Measurements from ENCODE around the gene GATAD2B. TPM values are rescaled to one million over a fixed set of nuclear protein-coding genes. Genes with fewer than 3 reads are reported as not detected.
"Not testable (repeated sequence)": the region's sequence is repeated elsewhere in the genome, so short reads cannot be mapped to it uniquely, and the experiment has no call there.

The GATAD2B gene
- total and polyA plus RNA-seq, 8 donors: 2.7 to 26.3 (median 16.0) TPM

- no peak for DNase-seq
- peak overlapping the region in 1 of 5 donors; percentile 28 for H3K27ac ChIP-seq
- H3K4me1 ChIP-seq: peaks cover 0 to 10% (median 4%) of the 10 kb centered on the region in 4 donors
- WGBS, 5 donors: 85 to 95% (median 92%) methylated on average over 3 of the region's 3 CpGs
- H3K9me3 ChIP-seq: no peaks in the 10 kb centered on the region
- H3K27me3 ChIP-seq: no peaks in the 10 kb centered on the region
- intact Hi-C loops (cut with DNase I; ENCODE audit: low total_unique reads): no loop called here
- H3K4me3 ChIP-seq: no peak overlapping the region
- TF ChIP-seq EP300 (IDR thresholded peaks at IDR 0.05) (no peak), POLR2AphosphoS5 (IDR thresholded peaks at IDR 0.05) (no peak), CTCF (IDR thresholded peaks at IDR 0.05) (no peak), POLR2A (IDR thresholded peaks at IDR 0.05) (no peak)
- peaks cover 0 to 3% (median 0%) of the 10 kb centered on the region in 4 donors for H3K36me3 ChIP-seq
These were observed 81.2 kb downstream of the GATAD2B start for GRCh38 chr1:153841463-153841994.

- 75 to 94% (median 90%) methylated on average over 14 of the region's 14 CpGs for WGBS, 5 donors
- DNase-seq; intact Hi-C loops (cut with DNase I; ENCODE audit: low total_unique reads); H3K4me3 ChIP-seq; H3K36me3 ChIP-seq; H3K9me3 ChIP-seq; H3K4me1 ChIP-seq; H3K27me3 ChIP-seq; H3K27ac ChIP-seq: not testable (repeated sequence)
These were observed 82.0 kb downstream of the GATAD2B start for GRCh38 chr1:153840774-153841173.

GRCh38 chr1:153833968-153834367 lies 88.8 kb downstream of the GATAD2B start:
- H3K4me3 ChIP-seq; H3K36me3 ChIP-seq; H3K9me3 ChIP-seq; intact Hi-C loops (cut with DNase I; ENCODE audit: low total_unique reads); H3K4me1 ChIP-seq; H3K27ac ChIP-seq; H3K27me3 ChIP-seq; DNase-seq: not testable (repeated sequence)
- WGBS, 5 donors: 94 to 96% (median 94%) methylated on average over 8 of the region's 8 CpGs

- no peak for TF ChIP-seq POLR2AphosphoS5 (IDR thresholded peaks at IDR 0.05)
- TF ChIP-seq CTCF (IDR thresholded peaks at IDR 0.05): no peak
- no peak for TF ChIP-seq POLR2A (IDR thresholded peaks at IDR 0.05)
- TF ChIP-seq EP300 (IDR thresholded peaks at IDR 0.05): no peak
- Histone ChIP-seq H3K27me3 (no peaks in the 10 kb centered on the region), H3K36me3 (peaks cover under 1 to 10% (median 4%) of the 10 kb centered on the region in 4 donors), H3K4me3 (no peak overlapping the region), H3K27ac (no peak overlapping the region), H3K9me3 (no peaks in the 10 kb centered on the region), H3K4me1 (peaks cover 0 to 3% (median 0%) of the 10 kb centered on the region in 4 donors)
- no peak for DNase-seq
- 81 to 90% (median 86%) methylated on average over 3 of the region's 3 CpGs for WGBS, 5 donors
- intact Hi-C loops (cut with DNase I; ENCODE audit: low total_unique reads): no loop called here
These were observed 89.6 kb downstream of the GATAD2B start for GRCh38 chr1:153833171-153833570.

- Histone ChIP-seq H3K4me1 (no peaks in the 10 kb centered on the region), H3K36me3 (peaks cover 9 to 18% (median 13%) of the 10 kb centered on the region in 4 donors), H3K27me3 (no peaks in the 10 kb centered on the region), H3K9me3 (no peaks in the 10 kb centered on the region), H3K27ac (no peak overlapping the region), H3K4me3 (no peak overlapping the region)
- no peak for DNase-seq
- TF ChIP-seq EP300 (IDR thresholded peaks at IDR 0.05): no peak
- TF ChIP-seq POLR2AphosphoS5 (IDR thresholded peaks at IDR 0.05): no peak
- TF ChIP-seq CTCF (IDR thresholded peaks at IDR 0.05): no peak
- TF ChIP-seq POLR2A (IDR thresholded peaks at IDR 0.05): no peak
- intact Hi-C loops (cut with DNase I; ENCODE audit: low total_unique reads): no loop called here
- 86 to 94% (median 91%) methylated on average over 3 of the region's 3 CpGs for WGBS, 5 donors
These were observed 90.5 kb downstream of the GATAD2B start for GRCh38 chr1:153832293-153832692.

Data from stomach (tissue), 9 donors.